Measurements from ENCODE around the gene CAMK2B.

DNA sequence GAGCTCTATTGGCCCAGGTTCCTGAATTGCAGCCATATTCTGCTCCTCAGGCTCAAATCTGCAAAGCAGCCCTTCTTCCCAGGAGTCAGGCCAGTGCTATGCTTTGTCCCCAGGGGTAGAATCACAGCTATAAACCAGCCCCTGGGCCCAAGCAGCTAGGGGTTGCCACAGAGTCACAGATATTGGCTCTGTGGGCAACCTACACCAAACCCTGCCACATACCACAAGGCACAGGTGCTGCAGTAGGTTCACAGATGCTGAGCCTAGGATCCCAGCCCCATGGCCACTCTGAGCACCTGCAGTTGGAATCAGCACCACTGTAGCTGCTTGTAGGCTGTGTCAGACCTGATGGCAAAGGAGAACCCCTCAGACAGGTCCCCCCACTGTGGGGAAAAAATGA is 43.1 kb upstream of the CAMK2B start:
- TF ChIP-seq, protein P1, sequence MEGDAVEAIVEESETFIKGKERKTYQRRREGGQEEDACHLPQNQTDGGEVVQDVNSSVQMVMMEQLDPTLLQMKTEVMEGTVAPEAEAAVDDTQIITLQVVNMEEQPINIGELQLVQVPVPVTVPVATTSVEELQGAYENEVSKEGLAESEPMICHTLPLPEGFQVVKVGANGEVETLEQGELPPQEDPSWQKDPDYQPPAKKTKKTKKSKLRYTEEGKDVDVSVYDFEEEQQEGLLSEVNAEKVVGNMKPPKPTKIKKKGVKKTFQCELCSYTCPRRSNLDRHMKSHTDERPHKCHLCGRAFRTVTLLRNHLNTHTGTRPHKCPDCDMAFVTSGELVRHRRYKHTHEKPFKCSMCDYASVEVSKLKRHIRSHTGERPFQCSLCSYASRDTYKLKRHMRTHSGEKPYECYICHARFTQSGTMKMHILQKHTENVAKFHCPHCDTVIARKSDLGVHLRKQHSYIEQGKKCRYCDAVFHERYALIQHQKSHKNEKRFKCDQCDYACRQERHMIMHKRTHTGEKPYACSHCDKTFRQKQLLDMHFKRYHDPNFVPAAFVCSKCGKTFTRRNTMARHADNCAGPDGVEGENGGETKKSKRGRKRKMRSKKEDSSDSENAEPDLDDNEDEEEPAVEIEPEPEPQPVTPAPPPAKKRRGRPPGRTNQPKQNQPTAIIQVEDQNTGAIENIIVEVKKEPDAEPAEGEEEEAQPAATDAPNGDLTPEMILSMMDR (IDR thresholded peaks at IDR 0.05 in 2 of 3, conservative IDR thresholded peaks at IDR 0.05 in 1 of 3; ENCODE audit: borderline replicate concordance in 1 of 3, insufficient read depth in 1 of 3, low read depth in 2 of 3, low read length in 2 of 3) = no peak
- TF ChIP-seq POLR2A (IDR thresholded peaks at IDR 0.05; ENCODE audit: borderline replicate concordance, extremely low read depth, insufficient read depth, insufficient read length) (no peak), ZNF274 (IDR thresholded peaks at IDR 0.05; ENCODE audit: low read depth, low read length) (no peak), POLR2AphosphoS5 (IDR thresholded peaks at IDR 0.05; ENCODE audit: low read depth, low read length) (no peak), EZH2 (IDR thresholded peaks at IDR 0.05) (no peak), CEBPB (IDR thresholded peaks at IDR 0.05; ENCODE audit: low read depth) (no peak), ELF1 (IDR thresholded peaks at IDR 0.05; ENCODE audit: borderline replicate concordance, low read depth) (no peak), TCF7L2 (IDR thresholded peaks at IDR 0.05; ENCODE audit: borderline replicate concordance, extremely low read depth, insufficient read depth, insufficient read length) (no peak), RAD21 (IDR thresholded peaks at IDR 0.05; ENCODE audit: low read depth) (no peak), EGR1 (IDR thresholded peaks at IDR 0.05; ENCODE audit: low read depth) (no peak), JUND (IDR thresholded peaks at IDR 0.05) (no peak), EZH2phosphoT487 (IDR thresholded peaks at IDR 0.05; ENCODE audit: borderline replicate concordance) (no peak), SIN3A (IDR thresholded peaks at IDR 0.05; ENCODE audit: low read depth) (no peak)
- TF ChIP-seq, protein P2, sequence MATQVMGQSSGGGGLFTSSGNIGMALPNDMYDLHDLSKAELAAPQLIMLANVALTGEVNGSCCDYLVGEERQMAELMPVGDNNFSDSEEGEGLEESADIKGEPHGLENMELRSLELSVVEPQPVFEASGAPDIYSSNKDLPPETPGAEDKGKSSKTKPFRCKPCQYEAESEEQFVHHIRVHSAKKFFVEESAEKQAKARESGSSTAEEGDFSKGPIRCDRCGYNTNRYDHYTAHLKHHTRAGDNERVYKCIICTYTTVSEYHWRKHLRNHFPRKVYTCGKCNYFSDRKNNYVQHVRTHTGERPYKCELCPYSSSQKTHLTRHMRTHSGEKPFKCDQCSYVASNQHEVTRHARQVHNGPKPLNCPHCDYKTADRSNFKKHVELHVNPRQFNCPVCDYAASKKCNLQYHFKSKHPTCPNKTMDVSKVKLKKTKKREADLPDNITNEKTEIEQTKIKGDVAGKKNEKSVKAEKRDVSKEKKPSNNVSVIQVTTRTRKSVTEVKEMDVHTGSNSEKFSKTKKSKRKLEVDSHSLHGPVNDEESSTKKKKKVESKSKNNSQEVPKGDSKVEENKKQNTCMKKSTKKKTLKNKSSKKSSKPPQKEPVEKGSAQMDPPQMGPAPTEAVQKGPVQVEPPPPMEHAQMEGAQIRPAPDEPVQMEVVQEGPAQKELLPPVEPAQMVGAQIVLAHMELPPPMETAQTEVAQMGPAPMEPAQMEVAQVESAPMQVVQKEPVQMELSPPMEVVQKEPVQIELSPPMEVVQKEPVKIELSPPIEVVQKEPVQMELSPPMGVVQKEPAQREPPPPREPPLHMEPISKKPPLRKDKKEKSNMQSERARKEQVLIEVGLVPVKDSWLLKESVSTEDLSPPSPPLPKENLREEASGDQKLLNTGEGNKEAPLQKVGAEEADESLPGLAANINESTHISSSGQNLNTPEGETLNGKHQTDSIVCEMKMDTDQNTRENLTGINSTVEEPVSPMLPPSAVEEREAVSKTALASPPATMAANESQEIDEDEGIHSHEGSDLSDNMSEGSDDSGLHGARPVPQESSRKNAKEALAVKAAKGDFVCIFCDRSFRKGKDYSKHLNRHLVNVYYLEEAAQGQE (IDR thresholded peaks at IDR 0.05; ENCODE audit: low read depth) = no peak
